ENCODE data around the gene ZNF366. TPM values are rescaled to one million over a fixed set of nuclear protein-coding genes. Genes with fewer than 3 reads are reported as not detected.

The ZNF366 gene
- total RNA-seq, 1 experiment from 2014 or later: not detected

- Histone ChIP-seq H3K4me1 (ENCODE audit: control insufficient read depth in 1 of 2, insufficient read depth in 2 of 2, low read length in 2 of 2) (peaks cover 0 to 7% of the 10 kb centered on the region in 2 experiments; a peak in 2 of 4 replicates), H3K4me2 (ENCODE audit: low read length) (no peak overlapping the region), H3K9ac (ENCODE audit: low read length) (no peak overlapping the region), H2AFZ (ENCODE audit: low read depth, low read length, poor library complexity, severe bottlenecking) (no peak overlapping the region), H4K20me1 (ENCODE audit: insufficient read depth) (no peaks in the 10 kb centered on the region), H3K27me3 (ENCODE audit: insufficient read depth, low read length) (0 out of 2 replicates have a peak, but pooled peaks cover 16% of the 10 kb centered on the region), H3K36me3 (ENCODE audit: control insufficient read depth in 1 of 2, insufficient read depth in 2 of 2, low read length in 2 of 2) (no peaks in the 10 kb centered on the region), H3K4me3 (replicated peaks in 1 of 2; ENCODE audit: low read depth in 1 of 2, low read length in 2 of 2) (no peak overlapping the region), H3K27ac (ENCODE audit: low read depth, low read length) (no peak overlapping the region), H3K79me2 (ENCODE audit: insufficient read depth, low read length) (no peaks in the 10 kb centered on the region), H3K9me3 (ENCODE audit: control insufficient read depth in 1 of 2, insufficient read depth in 1 of 2, low read depth in 1 of 2, low read length in 2 of 2) (no peaks in the 10 kb centered on the region), H3K9me2 (ENCODE audit: insufficient read depth) (no peaks in the 10 kb centered on the region)
- no TSS peak for BruUV-seq (replicated peaks)
- DNase-seq (ENCODE audit: low read depth, low spot score) (no peak), ATAC-seq (no peak)
- POLR2A ChIA-PET: no interaction called here
- TF ChIP-seq EGR1 (IDR thresholded peaks at IDR 0.05; ENCODE audit: low read depth) (no peak), FOSL1 (IDR thresholded peaks at IDR 0.05; ENCODE audit: low read depth) (no peak), ATF3 (IDR thresholded peaks at IDR 0.05) (no peak), SP1 (IDR thresholded peaks at IDR 0.05; ENCODE audit: low read depth) (no peak), YY1 (IDR thresholded peaks at IDR 0.05; ENCODE audit: extremely low read depth, insufficient replicate concordance, low read depth, low read length) (no peak), EZH2 (IDR thresholded peaks at IDR 0.05) (no peak), POLR2A (IDR thresholded peaks at IDR 0.05; ENCODE audit: borderline replicate concordance, extremely low read depth, insufficient read depth, insufficient read length) (no peak), ZBTB33 (IDR thresholded peaks at IDR 0.05; ENCODE audit: extremely low read depth, insufficient replicate concordance, low read length) (no peak), REST (IDR thresholded peaks at IDR 0.05; ENCODE audit: low read depth) (no peak), RAD21 (IDR thresholded peaks at IDR 0.05; ENCODE audit: low read depth) (no peak), SIN3A (IDR thresholded peaks at IDR 0.05; ENCODE audit: low read depth) (no peak), TCF7L2 (IDR thresholded peaks at IDR 0.05; ENCODE audit: borderline replicate concordance, extremely low read depth, insufficient read depth, insufficient read length) (no peak), ELF1 (IDR thresholded peaks at IDR 0.05; ENCODE audit: borderline replicate concordance, low read depth) (no peak), ZFX (IDR thresholded peaks at IDR 0.05) (no peak), POLR2AphosphoS5 (IDR thresholded peaks at IDR 0.05; ENCODE audit: low read depth, low read length) (no peak), ZNF274 (IDR thresholded peaks at IDR 0.05; ENCODE audit: low read depth, low read length) (no peak), CBX3 (IDR thresholded peaks at IDR 0.05; ENCODE audit: low read depth) (no peak), CEBPB (IDR thresholded peaks at IDR 0.05; ENCODE audit: low read depth) (no peak), MAX (IDR thresholded peaks at IDR 0.05) (no peak)
- intact Hi-C loops (cut with micrococcal nuclease): no loop called here
- CTCF ChIA-PET: no interaction called here
- RAD21 ChIA-PET (ENCODE audit: low non-redundant PET in 1 of 2, low total read pairs in 2 of 2, uncharacterized antibody in 2 of 2, unreplicated experiment in 2 of 2): no interaction called here
Observed at GRCh38 chr5:72436796-72437471, 70.3 kb downstream of the ZNF366 start.
